Endometrium (tissue), 2 donors: ENCODE measurements around the gene FAM228B.
"Not testable (repeated sequence)": the region's sequence is repeated elsewhere in the genome, so short reads cannot be mapped to it uniquely, and the experiment has no call there.

ENCODE experiments used
- FAIRE-seq: peaks from 2 replicates; lab custom pipeline; 2012; peaks lifted over from hg19 to GRCh38; lab: Jason Lieb, UNC
- donor health status: control.
- donor health status: control.

Gene FAM228B

DNA sequence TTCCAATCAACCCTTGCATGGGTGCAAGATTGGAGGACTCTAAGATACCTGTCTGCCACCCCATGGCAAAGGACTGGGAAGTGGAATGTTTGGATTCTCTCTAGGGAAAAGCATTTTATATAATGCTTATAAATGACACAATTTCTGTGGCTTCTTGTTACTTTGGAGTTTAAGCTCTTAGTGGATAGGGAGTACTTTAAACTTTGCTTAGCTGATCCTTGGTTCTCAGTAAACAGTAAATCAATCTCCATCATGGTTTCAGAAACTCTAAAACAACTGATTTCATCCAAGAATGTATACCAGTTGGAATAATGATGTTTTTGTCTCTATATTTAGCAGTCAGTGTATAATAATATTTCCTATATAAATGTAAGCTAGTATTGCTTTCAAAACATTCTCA, 37.5 kb downstream of the FAM228B start:
- FAIRE-seq, result no peak

DNA sequence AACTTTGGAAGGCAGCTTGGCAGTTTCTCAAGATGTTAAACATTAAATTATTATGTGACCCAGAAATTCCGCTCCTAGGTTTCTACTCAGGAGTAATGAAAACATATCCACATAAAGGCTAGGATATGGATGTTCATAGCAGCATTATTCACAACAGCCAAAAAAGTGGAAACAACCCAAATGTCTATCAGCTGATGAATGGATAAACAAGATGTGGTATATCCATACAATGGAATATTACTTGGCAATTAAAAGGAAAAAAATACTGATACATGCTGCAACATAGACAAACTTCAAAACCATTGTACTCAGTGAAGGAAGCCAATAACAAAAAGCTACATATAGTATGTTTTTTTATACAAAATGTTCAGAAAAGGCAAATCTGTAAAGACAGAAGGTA, 39.2 kb downstream of the FAM228B start:
- no peak for FAIRE-seq

DNA sequence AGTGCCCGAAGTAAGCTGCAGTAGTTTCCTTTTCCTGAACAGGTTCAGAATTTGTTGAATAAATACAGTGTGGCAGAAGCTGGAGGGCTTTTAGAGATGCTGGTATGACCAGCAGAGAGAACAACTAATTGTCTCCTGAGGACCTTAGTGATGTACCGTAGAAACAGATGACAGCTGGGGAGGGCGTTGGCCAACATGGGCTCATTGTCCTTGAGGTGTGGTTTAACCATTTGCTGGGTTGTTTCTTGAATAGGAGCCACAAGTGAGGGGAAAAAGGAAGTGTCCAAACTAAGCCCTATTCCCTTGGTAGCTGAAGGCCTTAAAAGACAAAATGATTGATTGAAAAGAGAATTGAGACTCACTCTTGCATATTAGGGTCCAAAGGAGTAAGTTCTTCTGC, 39.9 kb downstream of the FAM228B start:
- no peak for FAIRE-seq

DNA sequence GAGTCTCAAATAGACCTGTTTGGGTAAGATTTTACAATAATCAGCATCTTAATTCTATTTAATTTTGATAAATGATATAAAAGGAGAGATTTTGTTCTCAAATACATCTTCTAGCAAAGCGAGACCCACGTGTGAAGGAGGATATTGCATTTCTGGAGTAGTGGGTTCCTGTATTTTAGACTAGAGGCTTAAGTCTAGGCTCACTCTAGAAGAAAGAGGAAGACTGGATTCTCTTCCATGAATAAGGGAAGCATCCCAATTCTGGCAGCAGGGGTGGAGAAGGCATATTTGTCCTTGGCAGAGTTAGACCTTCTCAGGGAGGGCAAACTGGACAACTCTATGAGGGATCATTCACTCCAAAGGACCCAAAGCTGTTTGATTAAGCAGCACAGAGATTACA, 40.3 kb downstream of the FAM228B start:
- FAIRE-seq, result no peak

DNA sequence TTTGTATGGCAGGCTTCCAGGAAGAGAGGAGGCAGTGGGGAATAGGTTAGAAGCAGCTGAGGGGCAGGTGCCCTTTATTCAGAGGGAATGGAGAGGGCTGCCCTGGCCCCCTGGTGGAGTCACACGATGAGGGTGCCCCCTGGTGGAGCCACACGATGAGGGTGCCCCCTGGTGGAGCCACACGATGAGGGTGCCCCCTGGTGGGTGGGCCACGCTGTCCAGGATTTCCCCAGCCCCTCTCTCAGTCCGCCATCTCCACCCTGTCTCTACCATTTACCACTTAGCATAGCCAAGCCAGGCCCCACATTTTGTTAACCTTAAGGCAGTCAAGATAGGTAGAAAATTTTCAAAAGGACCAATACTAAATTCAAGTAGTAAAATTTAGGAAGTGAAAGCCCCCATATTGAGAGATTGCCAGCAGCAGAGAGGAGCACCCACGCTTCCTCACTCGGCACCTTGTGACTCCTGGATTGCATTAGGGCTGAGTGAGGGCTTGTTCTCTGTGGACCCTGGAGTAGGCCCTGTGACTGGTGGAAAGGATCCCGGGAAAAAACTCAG, 41.2 kb downstream of the FAM228B start:
- no peak for FAIRE-seq

DNA sequence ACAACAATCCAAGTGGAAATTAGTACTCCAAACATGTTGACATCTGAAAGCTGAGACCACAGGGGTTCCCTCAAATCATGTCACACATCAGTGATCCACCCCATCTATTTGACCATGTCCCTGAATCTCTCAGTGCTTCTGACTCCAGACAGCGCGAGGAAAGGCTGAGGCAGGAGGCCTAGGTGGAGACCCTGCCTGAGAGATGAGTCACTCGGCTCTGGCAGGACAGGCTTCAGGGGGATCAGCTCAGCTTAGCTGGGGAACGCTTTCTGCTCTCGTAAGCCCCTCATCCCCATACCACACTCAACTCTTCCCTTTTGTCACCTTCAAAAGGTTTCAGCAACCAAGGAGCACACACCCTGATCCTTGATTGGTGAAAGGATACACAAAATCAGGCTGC, 45.8 kb downstream of the FAM228B start:
- no peak for FAIRE-seq

DNA sequence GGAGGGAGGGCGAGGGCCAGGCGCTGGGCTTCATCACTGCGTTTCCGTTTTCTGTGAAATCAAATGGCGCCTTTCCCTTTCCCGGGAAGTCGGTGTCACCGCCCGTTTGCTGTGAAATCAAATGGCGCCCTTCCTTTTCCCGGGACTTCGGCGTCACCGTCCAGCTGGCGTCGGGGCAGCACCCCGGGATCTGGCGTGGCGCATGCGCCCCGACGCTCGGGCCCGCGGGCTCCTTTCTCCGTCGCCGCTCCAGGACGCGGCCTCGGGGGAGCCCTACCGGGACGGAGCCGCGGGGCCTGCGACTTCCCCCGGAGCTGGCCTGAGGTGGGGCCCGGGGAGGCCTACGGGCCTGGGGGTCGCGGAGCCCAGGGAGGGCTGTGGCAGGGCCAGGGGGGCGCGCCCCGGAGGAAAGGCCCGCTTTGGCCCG, 51.6 kb downstream of the FAM228B start, which contains the start of gene FAM228A:
FAM228A (plus strand) TSS at position 203 of the 427 bp plus-strand sequence. CDS start 428 bp downstream, outside the sequence.
- no peak for FAIRE-seq

DNA sequence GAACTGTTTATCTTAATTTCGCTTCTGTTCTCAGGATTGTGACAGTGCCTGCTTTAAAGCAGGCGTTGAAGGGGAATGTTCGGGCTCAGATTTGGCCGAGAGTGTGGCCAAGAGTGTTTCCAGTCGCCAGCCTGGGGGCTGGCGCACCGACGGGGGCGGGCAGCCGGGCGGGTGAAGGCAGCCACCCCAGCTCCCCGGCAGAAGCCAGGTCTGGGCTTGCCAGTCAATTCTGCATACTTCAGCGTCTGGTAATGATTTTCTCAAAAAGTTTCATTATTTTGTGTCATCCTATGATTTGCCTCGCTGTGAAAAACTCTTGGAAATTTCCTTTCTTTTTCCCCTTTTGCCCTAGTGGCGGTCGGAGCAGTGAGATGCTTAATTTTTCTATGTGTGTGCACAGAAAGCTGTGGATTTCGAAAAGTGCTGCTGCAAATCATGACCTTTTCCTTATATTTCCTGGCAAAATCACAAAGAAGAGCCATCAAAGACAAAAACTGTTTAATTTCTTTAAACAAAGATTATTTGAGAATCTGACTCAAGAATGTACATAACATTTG, 52.4 kb downstream of the FAM228B start:
- FAIRE-seq, result no peak

DNA sequence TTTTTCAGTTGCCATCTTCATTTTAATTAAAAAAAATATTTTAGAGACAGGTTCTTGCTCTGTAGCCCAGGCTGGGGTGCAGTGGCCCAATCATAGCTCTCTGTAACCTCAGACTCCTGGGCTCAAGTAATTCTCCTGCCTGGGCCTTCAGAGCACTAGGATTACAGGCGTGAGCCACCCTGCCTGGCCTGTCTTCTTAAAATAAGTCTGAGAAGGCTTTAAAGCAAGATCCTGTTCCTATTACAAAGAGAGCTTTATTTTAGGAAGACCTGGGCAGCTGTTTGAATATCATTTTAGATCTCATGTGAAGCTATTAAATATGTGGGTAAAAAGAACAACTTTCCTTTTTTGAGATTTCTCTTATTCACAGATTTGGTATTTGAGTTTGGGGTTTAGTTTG, 53.1 kb downstream of the FAM228B start:
- no peak for FAIRE-seq

DNA sequence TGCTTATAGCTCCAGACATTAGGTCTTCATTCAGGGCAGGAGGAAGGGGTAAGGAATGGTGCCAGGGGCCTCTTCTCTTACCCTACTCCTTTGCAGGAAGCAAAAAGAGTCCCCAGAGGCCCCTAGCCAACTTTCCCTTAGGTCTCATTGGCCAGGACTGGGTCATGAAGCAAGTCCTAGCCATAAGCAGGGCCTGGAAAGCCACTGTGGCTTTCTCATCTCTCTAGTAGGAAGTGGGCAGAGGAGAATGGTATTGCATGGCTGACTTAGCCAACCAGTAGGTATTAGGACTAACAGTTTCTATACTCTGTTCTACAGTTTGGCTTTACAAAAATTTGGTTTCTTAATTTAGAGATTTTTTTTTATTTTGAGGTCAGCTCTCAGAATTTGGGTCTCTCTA, 56.4 kb downstream of the FAM228B start:
- FAIRE-seq, result no peak

DNA sequence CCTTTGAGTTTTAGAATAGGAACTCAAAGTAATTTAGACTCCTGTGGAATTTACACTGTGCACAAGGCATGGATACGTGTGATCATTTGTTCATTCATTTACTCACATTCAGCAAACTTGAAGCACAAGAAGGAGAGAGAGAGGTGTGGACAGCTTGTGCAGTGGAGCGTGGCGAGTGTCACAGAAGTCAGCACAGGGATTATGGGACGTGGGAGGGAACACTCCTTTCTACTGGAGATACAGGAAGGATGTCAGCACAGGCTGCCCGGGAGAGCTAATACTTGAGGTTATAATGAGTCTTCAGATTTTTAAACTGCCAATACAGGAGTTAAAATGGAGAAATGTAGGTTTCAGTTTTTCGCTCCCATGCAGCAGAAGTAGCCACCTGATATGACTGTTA, 58.6 kb downstream of the FAM228B start:
- FAIRE-seq, result no peak

DNA sequence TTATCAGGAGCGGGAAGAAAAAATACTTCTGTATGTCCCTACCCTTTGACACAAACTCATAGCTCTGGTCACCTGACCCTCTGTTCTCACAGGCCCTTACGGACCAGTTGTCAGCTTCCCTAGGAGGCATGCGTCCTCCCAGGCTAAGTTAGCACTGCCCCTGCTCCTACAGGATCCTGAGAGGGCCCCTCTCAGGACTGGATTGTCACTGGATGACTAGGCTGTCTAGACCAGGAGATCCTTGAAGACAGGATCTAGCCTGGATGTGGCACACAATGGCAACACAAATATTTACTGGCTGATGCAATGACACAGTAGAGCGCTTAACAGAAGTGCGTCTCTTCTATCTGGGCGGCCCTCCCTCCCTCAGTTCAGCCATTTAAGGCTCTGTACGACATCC, 59.2 kb downstream of the FAM228B start:
- FAIRE-seq, result no peak

DNA sequence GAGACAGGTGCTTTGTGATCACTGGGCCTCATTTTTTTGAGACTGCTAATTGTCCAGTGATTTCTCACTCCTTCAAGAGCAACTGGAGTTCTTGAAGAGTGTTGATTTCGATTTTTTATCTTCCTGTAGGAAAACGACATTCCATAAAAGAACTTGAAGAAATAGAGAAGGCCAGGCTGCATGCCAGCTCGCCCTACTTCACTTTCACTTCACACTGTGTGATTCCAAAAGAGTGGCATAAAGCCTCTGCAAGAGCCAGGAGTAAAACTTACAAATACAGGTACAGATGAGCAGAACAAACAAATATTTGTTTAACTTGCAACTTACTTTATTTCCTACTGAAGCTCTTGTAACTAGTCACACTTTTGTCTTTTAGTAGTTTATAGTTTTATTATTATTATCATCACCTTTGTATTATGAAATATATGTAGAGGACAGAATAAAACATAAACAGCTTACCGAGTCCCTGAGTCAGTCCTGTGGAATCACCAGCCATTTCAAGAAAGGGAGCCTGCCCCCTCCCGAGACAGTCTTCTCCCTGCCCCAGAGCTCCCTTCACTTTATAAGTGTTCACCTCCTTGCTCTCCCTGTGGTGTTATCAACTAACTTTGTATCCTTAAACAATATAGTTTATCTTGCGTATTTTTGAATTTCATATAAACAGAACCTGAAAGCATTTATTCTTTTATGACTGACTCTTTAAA, 60.2 kb downstream of the FAM228B start:
- no peak for FAIRE-seq

DNA sequence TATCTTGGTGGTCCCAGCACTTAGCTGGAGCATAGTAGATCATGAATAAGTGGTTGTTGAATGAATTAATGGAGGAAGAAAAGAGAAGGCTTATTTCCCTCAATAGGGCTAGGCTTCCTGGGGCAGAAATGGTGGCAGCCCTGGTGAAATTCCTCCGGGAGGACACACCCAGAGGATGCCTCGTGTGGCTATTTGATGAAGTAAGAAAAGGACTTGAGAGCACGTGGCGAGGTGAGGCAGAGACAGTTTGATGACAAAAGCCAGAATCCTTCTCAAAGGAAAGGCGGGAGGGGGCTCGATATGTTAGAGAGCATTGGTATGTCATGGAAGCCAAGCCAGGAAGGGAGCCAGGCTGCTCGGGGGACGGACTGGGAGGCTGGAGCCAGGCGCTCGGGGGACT, 66.3 kb downstream of the FAM228B start:
- no peak for FAIRE-seq

DNA sequence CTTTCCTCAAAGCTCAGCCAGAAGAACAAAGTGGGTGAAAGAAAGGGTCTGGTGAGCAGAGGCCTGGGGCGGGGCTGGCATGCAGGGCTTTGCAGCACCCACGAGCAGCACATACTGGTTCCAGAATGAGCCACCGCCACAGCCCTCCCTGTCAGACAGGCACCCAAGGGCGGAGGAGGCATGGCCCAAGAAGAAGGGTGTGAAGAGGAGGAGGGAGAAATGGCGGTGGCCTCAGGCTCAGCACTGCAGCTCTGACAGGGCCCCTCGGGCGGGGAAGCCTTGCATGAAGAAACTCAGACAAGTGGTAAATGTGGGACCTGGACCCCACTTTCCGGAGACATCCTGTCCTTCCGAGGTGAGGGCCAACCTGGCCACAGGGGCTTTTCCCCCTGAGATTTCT, 67.2 kb downstream of the FAM228B start:
- FAIRE-seq, result no peak

DNA sequence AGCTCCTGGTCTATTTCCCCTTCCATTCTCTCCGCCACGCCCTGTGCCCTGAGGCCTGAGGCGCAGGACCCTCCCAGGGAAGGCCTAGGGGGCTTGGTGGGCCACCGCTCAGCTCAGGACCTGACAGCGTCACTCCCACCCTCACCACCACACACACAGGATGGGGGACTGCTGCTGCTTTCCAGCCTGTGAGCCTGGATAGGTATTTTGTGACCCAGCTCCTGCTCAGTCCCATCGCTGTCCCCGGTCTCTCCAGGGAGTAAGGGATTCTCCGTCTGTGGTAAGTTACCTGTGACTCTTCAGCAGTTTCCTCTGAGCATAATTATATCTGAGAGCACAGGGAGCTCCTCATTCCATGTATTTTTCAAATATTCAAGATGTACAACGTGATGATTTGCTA, 67.9 kb downstream of the FAM228B start:
- FAIRE-seq, result no peak

DNA sequence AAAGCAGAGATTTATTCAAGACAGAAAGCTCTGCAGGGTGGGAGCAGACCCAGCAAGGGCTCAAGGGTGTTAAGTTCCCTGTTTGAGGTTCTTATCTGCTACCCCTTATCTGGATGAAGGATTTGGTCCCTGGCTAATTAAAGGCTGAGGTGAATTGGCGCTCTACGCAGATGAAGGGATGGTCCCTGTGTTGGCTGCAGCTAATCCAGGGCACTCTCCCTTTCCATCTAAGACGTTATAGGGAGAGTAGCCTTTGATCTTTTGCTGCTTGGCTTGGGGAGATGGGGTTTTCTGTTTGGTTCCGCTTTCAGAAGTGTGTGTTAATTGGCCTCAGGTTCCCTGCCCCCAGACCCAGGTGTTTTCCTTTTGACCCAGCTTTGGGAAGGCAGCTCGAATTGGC, 68.6 kb downstream of the FAM228B start:
- FAIRE-seq, result no peak

DNA sequence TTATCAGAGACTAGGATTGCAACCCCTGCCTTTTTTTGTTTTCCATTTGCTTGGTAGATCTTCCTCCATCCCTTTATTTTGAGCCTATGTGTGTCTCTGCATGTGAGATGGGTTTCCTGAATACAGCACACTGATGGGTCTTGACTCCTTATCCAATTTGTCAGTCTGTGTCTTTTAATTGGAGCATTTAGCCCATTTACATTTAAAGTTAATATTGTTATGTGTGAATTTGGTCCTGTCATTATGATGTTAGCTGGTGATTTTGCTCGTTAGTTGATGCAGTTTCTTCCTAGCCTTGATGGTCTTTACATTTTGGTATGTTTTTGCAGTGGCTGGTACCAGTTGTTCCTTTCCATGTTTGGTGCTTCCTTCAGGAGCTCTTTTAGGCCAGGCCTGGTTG, 73.9 kb downstream of the FAM228B start:
- FAIRE-seq, result not testable (repeated sequence)

DNA sequence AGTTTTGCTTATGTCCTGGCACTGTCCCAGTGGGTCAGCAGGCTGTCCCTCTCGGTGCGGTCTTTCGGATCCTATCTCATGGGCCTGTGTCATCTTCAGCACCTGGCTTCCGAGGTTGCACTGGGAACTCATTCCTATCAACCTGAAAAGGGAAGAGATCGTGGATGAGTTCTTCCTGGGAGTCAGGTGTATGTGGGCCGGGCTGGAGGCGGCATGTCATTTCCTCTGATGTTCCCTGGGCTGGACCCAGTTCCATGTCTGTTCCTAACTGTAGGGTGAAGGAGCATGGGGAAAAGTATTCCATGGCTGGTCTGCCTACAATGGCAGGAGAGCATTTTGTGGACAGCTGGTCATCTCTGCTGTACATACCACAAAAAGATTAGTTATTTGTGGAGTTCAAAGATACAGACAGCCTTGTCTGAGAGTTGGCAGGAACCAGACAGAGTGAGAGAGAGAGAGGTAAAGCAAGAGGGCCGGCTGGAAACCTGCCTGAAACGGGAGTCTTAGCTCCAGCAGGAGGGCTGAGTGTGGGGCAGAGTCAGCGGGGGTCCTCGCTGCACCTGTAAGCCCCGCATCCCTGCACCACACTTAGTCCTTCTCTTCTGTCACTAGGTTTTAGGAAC, 76.8 kb downstream of the FAM228B start:
- FAIRE-seq, result no peak

DNA sequence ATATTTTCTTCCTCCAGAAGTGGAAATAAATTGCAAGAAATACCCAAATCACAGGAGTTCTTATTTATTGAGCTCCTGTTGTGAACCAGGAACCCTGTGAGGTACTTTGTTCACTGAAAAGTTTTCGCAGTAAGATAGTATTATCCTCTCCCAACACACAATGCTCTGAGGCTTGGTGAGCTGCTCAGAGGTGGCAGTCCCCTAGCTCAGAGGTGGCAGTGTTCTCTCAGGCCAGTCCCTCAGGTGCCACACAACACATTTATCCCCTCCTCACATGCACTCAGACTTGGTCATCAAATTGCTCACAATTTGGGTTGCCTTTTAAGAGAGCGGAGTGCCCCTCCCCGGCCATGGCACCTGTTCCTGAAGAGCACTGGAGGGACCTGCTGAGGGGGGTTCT, 77.5 kb downstream of the FAM228B start:
- FAIRE-seq, result no peak

DNA sequence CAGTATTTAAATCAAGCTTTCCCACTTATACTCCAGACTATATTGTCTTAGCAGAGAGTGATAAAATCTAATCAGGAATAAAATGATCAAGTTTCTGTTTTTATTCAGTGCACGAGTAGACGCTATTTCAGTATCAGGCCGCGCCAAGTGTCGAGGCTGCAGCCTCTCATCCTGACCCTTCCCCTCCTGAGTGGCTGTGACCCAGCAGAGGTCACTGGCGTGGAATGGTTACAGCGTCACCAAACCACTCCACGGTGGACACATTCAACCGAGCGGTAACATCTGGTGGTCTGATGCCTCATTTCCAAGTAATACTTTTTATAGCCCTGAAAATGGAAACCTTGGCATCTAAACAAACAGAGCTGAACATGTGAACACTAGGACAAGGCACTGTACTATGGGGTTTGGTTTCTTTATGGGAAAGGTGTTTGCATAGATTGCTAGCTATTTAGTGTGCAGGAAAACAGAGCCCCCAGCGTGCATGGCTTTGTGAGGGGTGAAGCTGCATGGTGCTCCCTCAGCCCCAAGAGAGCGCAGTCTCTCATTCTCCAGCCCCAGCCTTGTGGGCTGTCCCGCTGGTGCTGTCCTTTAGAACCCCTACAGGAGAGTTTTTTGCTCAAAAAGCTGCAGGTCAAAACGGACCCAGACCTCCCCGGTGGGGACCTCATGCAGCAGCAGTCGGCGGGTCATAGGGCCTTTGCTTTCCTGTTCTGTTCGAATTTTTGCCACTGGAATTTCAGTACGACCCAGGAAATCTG, 79.9 kb downstream of the FAM228B start:
- FAIRE-seq, result no peak

DNA sequence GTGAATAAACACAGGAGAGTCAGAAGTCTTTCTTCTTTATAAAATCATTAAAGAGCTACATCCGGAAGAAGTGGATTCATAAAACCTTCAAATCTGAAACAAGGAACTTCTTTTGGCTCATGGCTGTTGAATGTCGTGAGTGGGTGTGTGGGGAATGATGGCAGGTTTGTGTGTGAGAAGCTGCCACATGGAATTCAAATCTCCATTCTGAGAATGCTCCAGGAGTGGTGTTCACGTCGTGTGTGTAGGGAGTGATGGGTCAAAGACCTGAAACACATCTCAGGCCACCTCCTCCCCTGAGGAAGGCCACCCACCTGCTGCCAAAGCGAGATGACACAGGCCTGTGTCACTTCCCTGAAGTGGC, 80.5 kb downstream of the FAM228B start:
- no peak for FAIRE-seq

DNA sequence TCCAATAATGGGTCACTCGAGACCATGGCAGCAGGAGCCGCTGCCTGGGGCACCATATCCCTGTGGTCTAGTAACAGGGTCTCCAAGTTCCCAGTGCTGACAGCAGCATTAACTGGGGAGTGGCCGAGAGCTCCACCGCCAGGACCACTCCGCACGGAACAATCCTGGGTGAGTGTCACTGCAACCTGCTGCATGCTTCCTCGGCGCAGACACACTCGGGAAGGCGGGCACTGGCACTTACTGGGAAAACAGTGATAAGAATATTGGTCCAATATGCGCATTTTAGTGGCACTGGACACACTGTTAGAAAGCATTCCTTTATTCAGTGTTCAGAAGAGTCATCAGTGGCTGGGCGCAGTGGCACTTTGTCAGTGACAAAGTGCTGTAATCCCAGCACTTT, 81.2 kb downstream of the FAM228B start:
- no peak for FAIRE-seq
